DMS79 (cell line): ENCODE measurements around the gene CLTCL1.
"Not testable (repeated sequence)": the region's sequence is repeated elsewhere in the genome, so short reads cannot be mapped to it uniquely, and the experiment has no call there.

ENCODE experiments used
- DNase-seq: peaks from one replicate; lab custom pipeline; 2025; lab: John Stamatoyannopoulos, UW

Gene CLTCL1

GRCh38 chr22:19218541-19219233, 72.8 kb downstream of the CLTCL1 start:
- no peak for DNase-seq

GRCh38 chr22:19216579-19216978, 74.9 kb downstream of the CLTCL1 start:
- no peak for DNase-seq

GRCh38 chr22:19215360-19215759, 76.2 kb downstream of the CLTCL1 start:
- DNase-seq = no peak

- DNase-seq = no peak
Measured at GRCh38 chr22:19214078-19214473, 77.4 kb downstream of the CLTCL1 start.

GRCh38 chr22:19213442-19214077, 78.0 kb downstream of the CLTCL1 start:
- no peak for DNase-seq

- no peak for DNase-seq
Measured at GRCh38 chr22:19213001-19213400, 78.5 kb downstream of the CLTCL1 start.

- no peak for DNase-seq
Measured at GRCh38 chr22:19212302-19212870, 79.1 kb downstream of the CLTCL1 start.

GRCh38 chr22:19210188-19210587, 81.3 kb downstream of the CLTCL1 start:
- no peak for DNase-seq

- DNase-seq = no peak
Measured at GRCh38 chr22:19208287-19208847, 83.2 kb downstream of the CLTCL1 start.

- DNase-seq = no peak
Measured at GRCh38 chr22:19207884-19208283, 83.6 kb downstream of the CLTCL1 start.

- DNase-seq = no peak
Measured at GRCh38 chr22:19207401-19207808, 84.1 kb downstream of the CLTCL1 start.

GRCh38 chr22:19206287-19206686, 85.2 kb downstream of the CLTCL1 start:
- DNase-seq = no peak

- no peak for DNase-seq
Measured at GRCh38 chr22:19204640-19205039, 86.9 kb downstream of the CLTCL1 start.

GRCh38 chr22:19203834-19204233, 87.7 kb downstream of the CLTCL1 start:
- no peak for DNase-seq

GRCh38 chr22:19202799-19203186, 88.7 kb downstream of the CLTCL1 start:
- DNase-seq = not testable (repeated sequence)

GRCh38 chr22:19201869-19202798, 89.4 kb downstream of the CLTCL1 start:
- no peak for DNase-seq

- no peak for DNase-seq
Measured at GRCh38 chr22:19201130-19201868, 90.2 kb downstream of the CLTCL1 start.

GRCh38 chr22:19199479-19199878, 92.0 kb downstream of the CLTCL1 start:
- no peak for DNase-seq

GRCh38 chr22:19197997-19198865, 93.3 kb downstream of the CLTCL1 start:
- no peak for DNase-seq

- DNase-seq = no peak
Measured at GRCh38 chr22:19196841-19197612, 94.5 kb downstream of the CLTCL1 start.
